ENCODE data around the gene MARCHF4. TPM values are rescaled to one million over a fixed set of nuclear protein-coding genes. Genes with fewer than 3 reads are reported as not detected.

Gene MARCHF4
- total RNA-seq, 1 experiment from 2014 or later = 0.33 TPM

- Mint-ChIP-seq H3K4me1 (ENCODE audit: insufficient read depth, unreplicated experiment) (peaks cover 26% of the 10 kb centered on the region), H3K9me3 (ENCODE audit: unreplicated experiment) (no peaks in the 10 kb centered on the region), H3K27me3 (ENCODE audit: insufficient read depth, unreplicated experiment) (peaks cover 37% of the 10 kb centered on the region), H3K36me3 (ENCODE audit: insufficient read depth, unreplicated experiment) (no peaks in the 10 kb centered on the region), H3K4me3 (ENCODE audit: unreplicated experiment) (peak overlapping the region; percentile 49), H3K27ac (ENCODE audit: low read depth, unreplicated experiment) (no peak overlapping the region)
- TF ChIP-seq, protein P1, sequence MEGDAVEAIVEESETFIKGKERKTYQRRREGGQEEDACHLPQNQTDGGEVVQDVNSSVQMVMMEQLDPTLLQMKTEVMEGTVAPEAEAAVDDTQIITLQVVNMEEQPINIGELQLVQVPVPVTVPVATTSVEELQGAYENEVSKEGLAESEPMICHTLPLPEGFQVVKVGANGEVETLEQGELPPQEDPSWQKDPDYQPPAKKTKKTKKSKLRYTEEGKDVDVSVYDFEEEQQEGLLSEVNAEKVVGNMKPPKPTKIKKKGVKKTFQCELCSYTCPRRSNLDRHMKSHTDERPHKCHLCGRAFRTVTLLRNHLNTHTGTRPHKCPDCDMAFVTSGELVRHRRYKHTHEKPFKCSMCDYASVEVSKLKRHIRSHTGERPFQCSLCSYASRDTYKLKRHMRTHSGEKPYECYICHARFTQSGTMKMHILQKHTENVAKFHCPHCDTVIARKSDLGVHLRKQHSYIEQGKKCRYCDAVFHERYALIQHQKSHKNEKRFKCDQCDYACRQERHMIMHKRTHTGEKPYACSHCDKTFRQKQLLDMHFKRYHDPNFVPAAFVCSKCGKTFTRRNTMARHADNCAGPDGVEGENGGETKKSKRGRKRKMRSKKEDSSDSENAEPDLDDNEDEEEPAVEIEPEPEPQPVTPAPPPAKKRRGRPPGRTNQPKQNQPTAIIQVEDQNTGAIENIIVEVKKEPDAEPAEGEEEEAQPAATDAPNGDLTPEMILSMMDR (IDR thresholded peaks at IDR 0.05; ENCODE audit: unreplicated experiment) = no peak
- ChIA-PET CTCF (interaction anchor here (0.6 to 2.2 kb wide), 4 partner anchors 10 to 263 kb away, joined by 3 to 12 read pairs (median 4); no protein-coding TSS in a partner anchor), POLR2A (interaction anchor here (1.1 kb wide), 1 partner anchor 178 kb away, joined by 3 read pairs; no protein-coding TSS in a partner anchor)
- intact Hi-C loops (cut with micrococcal nuclease) = loop anchor here (2.0 kb wide), 2 partner anchors 16 to 40 kb away; partner anchors contain the start of gene SMARCAL1
- DNase-seq (ENCODE audit: unreplicated experiment) = no peak
- no TSS peak for BruUV-seq (replicated peaks)
These were observed 543 bp upstream of the MARCHF4 start for GRCh38 chr2:216372761-216373291.

DNA sequence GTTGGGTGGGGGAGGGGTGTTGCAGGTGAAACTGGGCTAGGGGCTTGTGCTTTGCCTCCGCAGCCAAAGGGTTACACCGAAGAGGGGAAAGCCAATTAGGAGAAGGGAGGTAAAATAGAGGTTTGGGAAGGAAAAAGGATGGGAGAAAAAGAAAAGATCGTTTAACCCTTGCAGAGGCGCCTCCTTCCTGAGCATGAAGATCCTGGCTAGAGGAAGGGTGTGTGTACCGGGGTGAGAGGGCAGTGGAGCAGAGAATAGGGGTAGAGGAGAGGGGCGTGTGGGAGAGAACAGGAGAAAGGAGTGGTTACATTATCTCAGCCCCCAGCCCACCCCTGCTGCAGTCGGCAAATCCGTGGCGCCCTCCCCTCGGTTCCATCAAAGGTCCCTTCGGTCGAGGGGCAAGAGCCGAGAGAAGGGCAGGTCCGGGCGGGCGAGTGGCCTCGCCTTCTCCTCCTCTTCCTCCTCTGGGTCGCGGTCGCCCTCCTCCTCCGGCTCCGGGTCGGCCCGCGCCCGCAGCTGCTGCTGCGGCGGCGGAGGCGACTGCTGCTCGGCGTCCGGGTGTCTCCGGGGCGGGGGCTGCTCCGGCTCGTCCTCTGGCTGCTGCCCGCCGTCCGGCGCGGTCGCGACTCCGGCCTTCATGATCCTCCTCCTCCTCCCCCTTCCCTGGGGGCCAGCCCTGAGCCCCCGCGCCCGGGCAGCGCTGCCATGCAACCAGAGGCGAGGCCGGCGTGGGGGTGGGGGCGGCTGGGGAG lies 1.1 kb downstream of the MARCHF4 start:
- TF ChIP-seq, protein P1 (IDR thresholded peaks at IDR 0.05; ENCODE audit: unreplicated experiment) = no peak
- peaks cover 26% of the 10 kb centered on the region for H3K4me1 Mint-ChIP-seq (ENCODE audit: insufficient read depth, unreplicated experiment)
- POLR2A ChIA-PET = no interaction called here
- intact Hi-C loops (cut with micrococcal nuclease) = no loop called here
- H3K27me3 Mint-ChIP-seq (ENCODE audit: insufficient read depth, unreplicated experiment) = peaks cover 54% of the 10 kb centered on the region
- no peaks in the 10 kb centered on the region for H3K36me3 Mint-ChIP-seq (ENCODE audit: insufficient read depth, unreplicated experiment)
- CTCF ChIA-PET = interaction anchor here (0.7 kb wide), 1 partner anchor 1414 kb away, joined by 3 read pairs; no protein-coding TSS in a partner anchor
- H3K4me3 Mint-ChIP-seq (ENCODE audit: unreplicated experiment) = peak overlapping the region; percentile 10
- BruUV-seq (replicated peaks) = no TSS peak
- H3K27ac Mint-ChIP-seq (ENCODE audit: low read depth, unreplicated experiment) = no peak overlapping the region
- no peaks in the 10 kb centered on the region for H3K9me3 Mint-ChIP-seq (ENCODE audit: unreplicated experiment)
- no peak for DNase-seq (ENCODE audit: unreplicated experiment)

DNA sequence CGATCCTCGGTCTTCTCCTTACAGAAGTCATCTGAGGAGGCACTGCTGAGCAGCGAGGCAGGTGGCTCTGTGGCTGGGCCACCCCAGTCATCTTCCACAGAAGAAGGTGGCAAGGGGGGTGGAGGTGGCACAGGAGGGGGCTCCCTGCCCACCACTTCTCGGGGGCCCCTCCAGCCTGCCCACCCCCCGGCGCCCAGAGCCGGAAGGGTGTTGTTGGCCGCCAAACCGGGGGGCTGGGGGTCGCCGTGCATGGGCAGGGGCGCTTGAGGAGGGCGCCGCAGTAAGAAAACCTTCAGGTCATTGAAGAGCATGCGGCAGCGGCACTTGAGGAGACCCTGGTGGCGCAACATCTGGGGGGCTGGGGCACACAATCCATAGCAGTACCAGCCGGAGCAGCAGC lies 2.5 kb downstream of the MARCHF4 start:
- H3K27ac Mint-ChIP-seq (ENCODE audit: low read depth, unreplicated experiment) = no peak overlapping the region
- CTCF ChIA-PET = no interaction called here
- DNase-seq (ENCODE audit: unreplicated experiment) = no peak
- POLR2A ChIA-PET = no interaction called here
- BruUV-seq (replicated peaks) = no TSS peak
- intact Hi-C loops (cut with micrococcal nuclease) = no loop called here
- peaks cover 65% of the 10 kb centered on the region for H3K27me3 Mint-ChIP-seq (ENCODE audit: insufficient read depth, unreplicated experiment)
- H3K4me3 Mint-ChIP-seq (ENCODE audit: unreplicated experiment) = no peak overlapping the region
- TF ChIP-seq, protein P1 (IDR thresholded peaks at IDR 0.05; ENCODE audit: unreplicated experiment) = no peak
- no peaks in the 10 kb centered on the region for H3K36me3 Mint-ChIP-seq (ENCODE audit: insufficient read depth, unreplicated experiment)
- H3K4me1 Mint-ChIP-seq (ENCODE audit: insufficient read depth, unreplicated experiment) = peaks cover 26% of the 10 kb centered on the region
- H3K9me3 Mint-ChIP-seq (ENCODE audit: unreplicated experiment) = no peaks in the 10 kb centered on the region

DNA sequence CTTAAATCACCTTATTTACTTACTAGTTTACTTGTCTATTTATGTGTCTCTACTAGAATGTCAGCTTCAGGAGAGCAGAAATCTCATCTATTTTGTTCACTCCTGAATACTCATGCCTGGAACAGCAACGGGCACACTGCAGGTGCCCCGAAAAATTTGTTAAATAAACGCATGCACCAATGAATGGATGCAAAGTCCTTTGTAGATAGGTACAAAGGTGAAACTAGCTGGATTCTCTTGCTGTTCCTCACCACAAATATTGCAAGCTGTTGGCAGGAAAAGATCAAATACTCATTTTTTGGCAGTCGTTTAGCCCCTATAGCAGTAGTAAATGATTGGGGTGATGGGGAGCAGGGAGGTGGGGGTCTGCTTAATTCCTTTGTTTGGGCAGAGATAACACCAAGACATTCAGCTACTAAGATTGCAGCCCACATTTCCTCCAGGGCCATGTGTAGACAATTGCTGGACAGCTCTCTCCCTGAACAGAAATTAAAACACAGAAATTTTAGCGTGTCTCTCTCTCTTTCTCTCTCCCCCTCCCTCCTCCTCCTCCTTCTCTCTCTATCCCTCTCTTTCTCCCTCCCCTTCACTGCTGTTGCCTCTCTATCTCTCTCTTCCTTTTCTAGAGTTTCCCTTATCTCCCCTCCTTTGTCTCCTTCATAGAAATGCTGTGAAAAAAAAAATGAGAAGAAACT lies 5.4 kb downstream of the MARCHF4 start:
- Mint-ChIP-seq H3K4me1 (ENCODE audit: insufficient read depth, unreplicated experiment) (peaks cover 20% of the 10 kb centered on the region), H3K27me3 (ENCODE audit: insufficient read depth, unreplicated experiment) (peaks cover 65% of the 10 kb centered on the region), H3K27ac (ENCODE audit: low read depth, unreplicated experiment) (no peak overlapping the region), H3K36me3 (ENCODE audit: insufficient read depth, unreplicated experiment) (no peaks in the 10 kb centered on the region), H3K4me3 (ENCODE audit: unreplicated experiment) (no peak overlapping the region), H3K9me3 (ENCODE audit: unreplicated experiment) (no peaks in the 10 kb centered on the region)
- CTCF ChIA-PET = interaction anchor here (0.6 kb wide), 1 partner anchor 38 kb away, joined by 4 read pairs; no protein-coding TSS in a partner anchor
- DNase-seq (ENCODE audit: unreplicated experiment) = no peak
- BruUV-seq (replicated peaks) = no TSS peak
- TF ChIP-seq, protein P1 (IDR thresholded peaks at IDR 0.05; ENCODE audit: unreplicated experiment) = no peak
- POLR2A ChIA-PET = no interaction called here
- intact Hi-C loops (cut with micrococcal nuclease) = no loop called here
